ENCODE data around the gene SNPH.
"Not testable (repeated sequence)": the region's sequence is repeated elsewhere in the genome, so short reads cannot be mapped to it uniquely, and the experiment has no call there.

The SNPH gene

DNA sequence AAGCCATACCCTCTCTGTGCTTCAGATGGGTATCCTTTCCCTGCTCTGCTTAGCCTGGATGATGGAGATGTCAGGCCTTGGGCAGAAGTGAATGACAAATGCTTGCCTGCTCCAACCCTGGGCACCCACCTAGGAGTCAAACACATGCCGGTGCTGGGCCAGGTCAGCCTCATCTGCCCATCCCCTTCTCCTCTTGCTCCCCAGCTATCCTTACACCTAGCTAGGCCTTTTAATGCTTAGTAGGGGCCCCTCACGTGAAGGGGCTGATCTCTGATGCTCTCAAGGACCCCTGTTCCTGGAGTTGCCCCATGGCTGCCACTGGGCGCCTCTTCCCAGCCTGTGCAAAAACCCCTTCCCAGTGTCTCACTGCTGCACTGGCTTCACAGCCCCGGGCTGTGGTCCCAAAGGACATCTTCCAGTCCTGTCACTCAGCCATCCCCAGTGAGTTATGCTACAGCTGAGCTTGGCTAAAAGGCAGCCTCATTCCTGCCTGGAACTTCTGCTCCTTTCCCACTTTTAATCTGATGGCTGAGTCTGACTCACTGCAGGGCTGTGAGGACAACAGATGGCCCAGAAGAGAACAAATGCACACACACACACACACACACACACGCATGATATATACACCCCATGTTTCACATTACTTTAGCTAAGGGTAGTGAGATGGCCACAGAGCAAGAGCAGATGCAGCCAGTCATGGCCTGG lies 75.6 kb downstream of the SNPH start:
- DNase-seq (ENCODE audit: low spot score) = no peak

DNA sequence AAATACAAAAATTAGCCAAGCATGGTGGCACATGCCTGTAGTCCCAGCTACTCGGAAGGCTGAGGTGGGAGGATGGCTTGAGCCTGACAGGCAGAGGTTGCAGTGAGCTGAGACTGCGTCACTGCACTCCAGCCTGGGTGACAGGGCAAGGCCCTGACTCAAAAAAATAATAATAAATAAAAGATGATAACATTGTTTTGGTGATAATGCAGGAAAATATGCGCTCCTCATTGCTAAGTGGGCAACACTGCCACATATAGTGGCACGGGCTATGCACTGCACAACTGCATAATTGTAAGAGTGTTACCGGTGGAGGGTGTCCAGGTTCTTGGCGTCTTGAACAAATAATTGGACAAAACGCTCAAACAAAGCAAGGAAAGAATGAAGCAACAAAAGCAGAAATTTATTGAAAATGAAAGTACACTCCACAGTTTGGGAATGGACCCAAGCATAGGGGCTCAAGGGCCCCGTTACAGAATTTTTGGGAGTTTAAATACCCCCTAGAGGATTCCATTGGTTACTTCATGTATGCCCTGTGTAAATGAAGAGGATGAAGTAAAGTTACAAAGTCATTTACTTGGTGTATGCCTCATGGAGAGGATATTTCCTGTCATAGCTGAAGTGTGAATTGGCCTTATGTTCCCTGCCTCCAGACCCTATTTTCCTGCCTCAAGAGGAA lies 77.5 kb downstream of the SNPH start:
- not testable (repeated sequence) for DNase-seq (ENCODE audit: low spot score)

DNA sequence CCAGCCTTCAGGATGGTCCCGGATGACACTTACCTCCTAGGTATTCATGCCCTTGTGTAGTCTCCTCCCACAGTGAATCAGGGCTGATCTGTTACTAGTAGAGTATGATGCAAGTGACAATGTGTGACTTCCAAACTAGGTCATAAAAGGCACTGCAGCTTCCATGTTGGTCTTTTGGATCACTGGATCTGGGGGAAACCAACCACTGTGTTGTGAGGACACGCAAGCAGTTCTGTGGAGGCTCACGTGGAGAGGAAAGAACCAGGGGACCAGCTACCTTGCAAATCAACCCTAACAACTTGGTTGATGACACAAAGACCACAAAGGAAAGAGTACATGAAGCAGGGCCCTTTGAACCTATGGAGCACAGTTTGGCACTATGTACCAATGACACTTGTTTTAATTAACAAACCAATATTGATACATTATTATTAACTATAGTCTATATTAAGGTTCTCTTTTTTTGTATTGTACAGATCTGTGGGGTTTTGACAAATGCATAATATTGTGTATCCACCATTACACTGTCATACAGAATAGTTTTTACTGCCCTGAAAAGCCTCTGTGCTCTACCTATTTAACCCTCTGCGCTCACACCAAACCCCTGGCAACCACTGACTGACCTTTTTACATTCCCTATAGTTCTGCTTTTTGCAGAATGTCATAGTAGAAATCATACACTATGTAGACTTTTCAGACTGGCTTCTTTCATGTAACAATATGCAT lies 79.1 kb downstream of the SNPH start:
- no peak for DNase-seq (ENCODE audit: low spot score)

DNA sequence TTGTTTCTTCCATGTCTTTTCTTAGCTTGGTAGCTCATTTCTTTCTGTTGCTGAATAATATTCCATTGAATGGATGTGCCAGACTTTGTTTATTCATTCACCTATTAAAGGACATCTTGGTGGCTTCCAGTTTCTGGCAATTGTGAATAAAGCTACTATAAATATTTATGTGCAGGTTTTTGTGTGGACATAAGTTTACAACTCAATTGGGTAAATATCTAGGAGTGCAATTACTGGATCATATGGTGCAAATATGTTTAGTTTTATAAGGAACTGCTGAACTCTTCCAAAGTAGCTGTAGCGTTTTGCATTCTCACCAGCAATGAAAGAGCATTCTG lies 79.6 kb downstream of the SNPH start:
- no peak for DNase-seq (ENCODE audit: low spot score)

DNA sequence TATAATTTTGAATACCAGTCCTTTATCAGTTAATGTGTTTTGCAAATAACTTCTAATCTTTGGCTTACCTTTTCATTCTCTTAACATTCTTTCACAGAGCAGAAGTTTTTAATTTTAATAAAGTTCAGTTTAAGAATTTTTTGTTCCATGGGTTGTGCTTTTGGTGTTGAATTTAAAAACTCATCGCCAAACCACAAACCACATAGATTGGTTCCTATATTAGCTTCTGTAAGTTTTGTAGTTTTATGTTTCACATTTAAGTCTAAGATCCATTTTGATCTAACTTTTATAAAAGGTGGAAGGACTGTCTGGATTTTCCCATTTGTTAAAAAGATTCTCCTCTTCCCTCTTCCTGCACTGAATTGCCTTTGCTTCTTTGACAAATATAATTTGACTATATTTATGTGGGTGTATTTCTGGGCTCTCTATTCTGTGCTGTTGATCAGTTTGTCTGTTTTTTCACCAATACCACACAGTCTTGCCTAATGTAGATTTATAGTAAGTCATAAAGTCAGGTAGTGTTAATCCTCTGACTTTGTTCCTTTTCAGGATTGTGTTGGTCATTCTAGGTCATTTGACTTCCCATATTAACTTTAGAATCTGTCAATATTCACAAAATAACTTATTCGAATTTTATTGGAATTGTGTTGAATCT lies 80.3 kb downstream of the SNPH start:
- no peak for DNase-seq (ENCODE audit: low spot score)

DNA sequence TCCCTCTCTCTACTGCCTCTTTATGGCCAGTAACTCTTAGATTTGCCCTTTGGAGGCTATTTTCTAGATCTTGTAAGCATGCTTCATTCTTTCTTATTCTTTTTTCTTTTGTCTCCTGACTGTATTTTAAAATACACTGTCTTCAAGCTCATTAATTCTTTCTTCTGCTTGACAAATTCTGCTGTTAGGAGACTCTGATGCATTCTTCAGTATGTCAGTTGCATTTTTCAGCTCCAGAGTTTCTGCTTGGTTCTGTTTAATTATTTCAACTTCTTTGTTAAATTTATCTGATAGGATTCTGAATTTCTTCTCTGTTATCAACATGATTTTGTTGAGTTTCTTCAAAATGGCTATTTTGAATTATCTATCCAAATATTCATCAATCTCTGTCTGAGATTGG lies 87.9 kb downstream of the SNPH start:
- no peak for DNase-seq (ENCODE audit: low spot score)

DNA sequence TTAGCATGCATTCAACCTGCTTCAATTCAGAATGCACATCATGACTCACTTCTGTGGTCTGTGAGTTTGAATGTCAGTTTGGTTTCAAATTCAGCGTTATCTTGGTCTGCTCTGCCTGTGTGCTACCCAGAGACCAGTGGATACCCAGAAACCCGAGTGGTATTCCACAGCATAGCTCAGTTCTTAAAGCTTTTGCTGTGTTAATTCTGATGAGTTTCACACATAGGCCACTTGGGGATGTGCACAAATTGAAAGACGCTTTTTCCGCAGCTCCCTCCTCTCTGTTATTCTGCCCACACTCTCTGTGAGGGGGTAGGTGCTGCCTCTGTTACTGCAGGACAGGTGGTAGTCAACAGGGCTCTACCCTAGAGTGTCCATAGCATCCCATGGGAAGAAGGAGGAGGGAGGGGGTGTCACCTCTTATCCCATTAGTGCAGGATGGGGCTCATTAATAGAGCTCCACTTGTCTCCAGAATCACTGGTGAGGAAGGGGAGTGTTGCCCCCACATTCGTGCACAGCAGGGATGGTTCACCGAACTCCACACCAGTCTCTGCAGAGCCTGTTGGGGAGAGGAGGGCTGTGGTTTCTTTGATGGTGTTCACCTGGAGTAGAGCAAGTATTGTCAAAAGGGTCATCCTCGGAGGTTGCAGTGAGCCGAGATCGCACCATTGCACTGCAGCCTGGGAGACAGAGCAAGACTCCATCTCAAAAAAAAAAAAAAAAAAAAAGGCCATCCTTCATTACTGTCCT lies 92.0 kb downstream of the SNPH start:
- DNase-seq (ENCODE audit: low spot score) = no peak
